H1 (cell line): ENCODE data around the gene MED16. TPM values are rescaled to one million over a fixed set of nuclear protein-coding genes. Genes with fewer than 3 reads are reported as not detected.

Experiments
- CTCF ChIA-PET: fragments of 300-600 bp; sonication (Branson Sonifier 250); formaldehyde crosslinking; loops from one replicate; lab custom pipeline; 2021; ENCODE audit not compliant: partially characterized antibody; lab: Charles Lee
- POLR2A ChIA-PET: fragments of 300-600 bp; sonication (Branson Sonifier 250); formaldehyde crosslinking; loops from one replicate; lab custom pipeline; 2021; ENCODE audit warnings: inconsistent platforms; ENCODE audit not compliant: partially characterized antibody; lab: Charles Lee
- DNase-seq, 2 experiments: peaks; one replicate each; pipeline versions ENCODE4 v3.0.0 to v3.0.0-alpha.2; 2010 to 2022; ENCODE audit warnings: low spot score in 2 of 2, low read depth in 1 of 2, mixed read lengths in 1 of 2
- FAIRE-seq: peaks from 2 replicates; lab custom pipeline; 2011; peaks lifted over from hg19 to GRCh38; lab: Jason Lieb, UNC
- H2AFZ ChIP-seq: 2 replicates; pipeline ENCODE4 v1.8.1; 2012; ENCODE audit warnings: low read length, inconsistent platforms
- H2AK5ac ChIP-seq: 2 replicates; pipeline ENCODE4 v1.6.1; 2013; ENCODE audit warnings: low read depth, low read length
- H2BK120ac ChIP-seq: replicated peaks from 2 replicates; pipeline ENCODE3; 2013; ENCODE audit warnings: low read depth, low read length, inconsistent platforms
- H2BK12ac ChIP-seq: 2 replicates; pipeline ENCODE4 v1.6.1; 2013; ENCODE audit warnings: low read depth, low read length
- H2BK15ac ChIP-seq: 2 replicates; pipeline ENCODE4 v1.6.1; 2013; ENCODE audit warnings: low read length
- H2BK20ac ChIP-seq: 2 replicates; pipeline ENCODE4 v1.6.1; 2013; ENCODE audit warnings: low read length
- H2BK5ac ChIP-seq: 2 replicates; pipeline ENCODE4 v1.6.1; 2013; ENCODE audit warnings: low read depth, low read length
- H3K14ac ChIP-seq: 2 replicates; pipeline ENCODE4 v1.6.1; 2013; ENCODE audit warnings: inconsistent platforms; ENCODE audit not compliant: insufficient read length
- H3K18ac ChIP-seq: 2 replicates; pipeline ENCODE4 v1.6.1; 2013; ENCODE audit warnings: low read length; ENCODE audit errors: extremely low read depth
- H3K23ac ChIP-seq: 2 replicates; pipeline ENCODE4 v1.6.1; 2013; ENCODE audit warnings: inconsistent platforms; ENCODE audit not compliant: insufficient read length
- H3K23me2 ChIP-seq: 2 replicates; pipeline ENCODE4 v1.6.1; 2013; ENCODE audit warnings: low read depth, low read length
- H3K27ac ChIP-seq: 2 replicates; pipeline ENCODE4 v1.6.1; 2011; ENCODE audit warnings: low read depth, low read length, inconsistent platforms
- H3K27me3 ChIP-seq, 4 experiments: replicated peaks in 1 of 4; 1 replicate in 1 of 4; 2 replicates in 3 of 4; pipeline versions ENCODE4 v1.6.1 to v1.8.1; 2011 to 2013; ENCODE audit warnings: low read length in 3 of 4, mild to moderate bottlenecking in 3 of 4, inconsistent platforms in 2 of 4, mixed read lengths in 2 of 4, moderate library complexity in 1 of 4; ENCODE audit not compliant: control insufficient read depth in 3 of 4, insufficient read depth in 3 of 4; ENCODE audit errors: extremely low read depth in 1 of 4
- H3K36me3 ChIP-seq, 4 experiments: 2 replicates each; pipeline versions ENCODE4 v1.6.1 to v1.8.1; 2011 to 2013; ENCODE audit warnings: mild to moderate bottlenecking in 4 of 4, low read length in 3 of 4, moderate library complexity in 2 of 4, control low read depth in 1 of 4, inconsistent platforms in 1 of 4; ENCODE audit not compliant: insufficient read depth in 4 of 4, control insufficient read depth in 2 of 4
- H3K4ac ChIP-seq: replicated peaks from 2 replicates; pipeline ENCODE3; 2013; ENCODE audit warnings: low read length, low read depth, mixed read lengths, inconsistent platforms; ENCODE audit not compliant: insufficient read length
- H3K4me1 ChIP-seq, 4 experiments: replicated peaks in 1 of 4; 1 replicate in 1 of 4; 2 replicates in 3 of 4; pipeline versions ENCODE4 v1.6.1 to v1.8.1; 2011 to 2013; ENCODE audit warnings: low read length in 3 of 4, inconsistent platforms in 2 of 4, mixed read lengths in 1 of 4; ENCODE audit not compliant: insufficient read depth in 4 of 4, control insufficient read depth in 3 of 4
- H3K4me2 ChIP-seq, 2 experiments: 2 replicates each; pipeline versions ENCODE4 v1.6.1 to v1.8.1; 2011 to 2013; ENCODE audit warnings: low read depth in 2 of 2, low read length in 2 of 2, control low read depth in 1 of 2, inconsistent platforms in 1 of 2, mild to moderate bottlenecking in 1 of 2; ENCODE audit not compliant: insufficient read depth in 1 of 2
- H3K4me3 ChIP-seq, 4 experiments: fragments of 200-600, 300-600 bp in 1 of 4; sonication (generic), shearing (Covaris generic), sonication (Bioruptor Twin) in 1 of 4; 2 replicates each; pipeline versions ENCODE4 v1.5.1 to v1.8.1; 2011 to 2016; ENCODE audit warnings: low read length in 4 of 4, low read depth in 3 of 4, control low read depth in 2 of 4, inconsistent platforms in 2 of 4, mild to moderate bottlenecking in 2 of 4, mixed read lengths in 1 of 4, moderate library complexity in 1 of 4; ENCODE audit not compliant: insufficient read depth in 2 of 4; ENCODE audit errors: extremely low read depth in 1 of 4
- H3K56ac ChIP-seq: replicated peaks from 2 replicates; pipeline ENCODE3; 2013; ENCODE audit warnings: low read depth, mild to moderate bottlenecking, mixed read lengths, low read length, inconsistent platforms; ENCODE audit not compliant: insufficient read length
- H3K79me1 ChIP-seq: 2 replicates; pipeline ENCODE4 v1.6.1; 2013; ENCODE audit warnings: low read depth, low read length, control low read depth
- H3K79me2 ChIP-seq, 2 experiments: 2 replicates each; pipeline versions ENCODE4 v1.6.1 to v1.8.1; 2012 to 2013; ENCODE audit warnings: low read length in 2 of 2, mild to moderate bottlenecking in 2 of 2, inconsistent platforms in 1 of 2; ENCODE audit not compliant: insufficient read depth in 2 of 2, control insufficient read depth in 1 of 2
- H3K9ac ChIP-seq, 4 experiments: replicated peaks in 1 of 4; 1 replicate in 1 of 4; 2 replicates in 3 of 4; pipeline versions ENCODE4 v1.6.1 to v1.8.1; 2011 to 2013; ENCODE audit warnings: low read depth in 3 of 4, low read length in 3 of 4, control low read depth in 2 of 4, mild to moderate bottlenecking in 2 of 4, moderate library complexity in 2 of 4, inconsistent platforms in 1 of 4; ENCODE audit errors: extremely low read depth in 1 of 4
- H3K9me3 ChIP-seq, 2 experiments: 2 replicates each; pipeline versions ENCODE4 v1.6.1 to v1.8.1; 2012 to 2013; ENCODE audit warnings: mild to moderate bottlenecking in 2 of 2, moderate library complexity in 2 of 2, control low read depth in 1 of 2, inconsistent platforms in 1 of 2, low read depth in 1 of 2, low read length in 1 of 2, mixed read lengths in 1 of 2; ENCODE audit not compliant: insufficient read depth in 2 of 2
- H4K20me1 ChIP-seq, 2 experiments: replicated peaks in 1 of 2; 2 replicates each; pipeline versions ENCODE3 to v1.8.1; 2011 to 2013; ENCODE audit warnings: inconsistent platforms in 2 of 2, low read length in 2 of 2, mild to moderate bottlenecking in 1 of 2; ENCODE audit not compliant: insufficient read depth in 2 of 2, control insufficient read depth in 1 of 2
- H4K5ac ChIP-seq: 2 replicates; pipeline ENCODE4 v1.6.1; 2013; ENCODE audit warnings: low read length, low read depth, mixed read lengths, inconsistent platforms; ENCODE audit not compliant: insufficient read length
- H4K8ac ChIP-seq: 2 replicates; pipeline ENCODE4 v1.8.0; 2013; ENCODE audit warnings: mild to moderate bottlenecking, moderate library complexity, low read length, inconsistent platforms; ENCODE audit not compliant: insufficient read depth; ENCODE audit errors: extremely low read depth
- H4K91ac ChIP-seq: replicated peaks from 2 replicates; pipeline ENCODE3; 2013; ENCODE audit warnings: low read length, mixed read lengths, inconsistent platforms; ENCODE audit not compliant: insufficient read length
- ASH2L ChIP-seq: fragments of 200-600, 300-600 bp; sonication (generic); IDR thresholded peaks from one replicate; pipeline ENCODE4 v1.7.1; 2017; ENCODE audit warnings: low read length
- BCL11A ChIP-seq, 2 experiments: IDR thresholded peaks; one replicate each; pipeline ENCODE4 v1.6.1; 2011; ENCODE audit warnings: low read depth in 2 of 2, low read length in 2 of 2, mild to moderate bottlenecking in 2 of 2
- CTCF ChIP-seq, 3 experiments: IDR thresholded peaks; 1 replicate in 2 of 3; 2 replicates in 1 of 3; pipeline versions ENCODE4 v1.5.1 to v1.6.1; 2011; ENCODE audit warnings: low read length in 3 of 3, mild to moderate bottlenecking in 3 of 3, inconsistent platforms in 2 of 3, low read depth in 1 of 3, moderate library complexity in 1 of 3; ENCODE audit not compliant: insufficient read depth in 1 of 3; ENCODE audit errors: control extremely low read depth in 1 of 3
- EP300 ChIP-seq, 2 experiments: IDR thresholded peaks; 1 replicate in 1 of 2; 2 replicates in 1 of 2; pipeline ENCODE4 v1.6.1; 2011 to 2012; ENCODE audit warnings: low read depth in 2 of 2, low read length in 2 of 2, mild to moderate bottlenecking in 2 of 2, borderline replicate concordance in 1 of 2, inconsistent platforms in 1 of 2, moderate library complexity in 1 of 2
- MAFK ChIP-seq: IDR thresholded peaks from 2 replicates; pipeline ENCODE4 v1.6.1; 2012; ENCODE audit warnings: low read depth, mild to moderate bottlenecking, improper control_type of control experiment, low read length
- MAX ChIP-seq: IDR thresholded peaks from 2 replicates; pipeline ENCODE4 v1.6.1; 2012; ENCODE audit warnings: inconsistent platforms
- PHF8 ChIP-seq: fragments of 200-600 bp; sonication (generic); conservative IDR thresholded peaks from 2 replicates; pipeline ENCODE4 v1.7.1; 2012; ENCODE audit warnings: low read depth, mild to moderate bottlenecking, inconsistent platforms, low read length, moderate library complexity
- POLR2AphosphoS5 ChIP-seq: IDR thresholded peaks from 2 replicates; pipeline ENCODE4 v1.6.1; 2011; ENCODE audit warnings: low read depth, low read length
- SIX5 ChIP-seq: IDR thresholded peaks from 2 replicates; pipeline ENCODE4 v1.6.1; 2011; ENCODE audit warnings: mild to moderate bottlenecking, low read depth, low read length
- SRF ChIP-seq: IDR thresholded peaks from 2 replicates; pipeline ENCODE4 v1.6.1; 2011; ENCODE audit warnings: mild to moderate bottlenecking, low read depth, low read length, moderate library complexity
- TBP ChIP-seq: IDR thresholded peaks from 2 replicates; pipeline ENCODE4 v1.6.1; 2011; ENCODE audit warnings: low read depth, low read length, improper control_type of control experiment
- WGBS, 2 experiments: shearing (Covaris generic) in 1 of 2; methylation state at CpG; one replicate each; pipeline versions ENCODE4 v1.1.6 to v1.1.7; 2013 to 2015; ENCODE audit warnings: low lambda C conversion rate in 2 of 2, mixed read lengths in 2 of 2, inconsistent platforms in 1 of 2, low coverage in 1 of 2, missing lambda C conversion rate in 1 of 2; ENCODE audit not compliant: insufficient replicate concordance in 2 of 2, insufficient coverage in 1 of 2, insufficient read length in 1 of 2; ENCODE audit errors: extremely low coverage in 1 of 2, missing lambda C conversion rate in 1 of 2; 5-methylcytosine and 5-hydroxymethylcytosine counted together
- polyA plus RNA-seq, 7 experiments: library from polyadenylated mRNA; depleted of rRNA in 3 of 7; stranded (reverse) in 5 of 7; unstranded in 2 of 7; fragments of >200 nt in 5 of 7; fragments of 200-250 nt in 2 of 7; gene quantifications; 1 replicate in 5 of 7; 2 replicates in 1 of 7; 4 replicates in 1 of 7; pipeline versions ENCODE4 v1.2.1 to v1.2.3, GENCODE V29; 2011 to 2013; ENCODE audit warnings: missing spikeins in 2 of 7, mixed read lengths in 2 of 7
- total RNA-seq: library from RNA; stranded (reverse); fragmentation: NEBNext Ultra II Directional; extraction: Animal tissue kit (Norgen Biotek cat#: 25700); gene quantifications from 2 replicates; pipeline ENCODE4 v1.2.1, GENCODE V29; 2021

Gene MED16
- total and polyA plus RNA-seq, 2 of the 8 experiments (the other 6 are each of a cell fraction or from before 2014, with no cell fraction given), result 51.0 to 67.2 TPM

- WGBS, 2 experiments, result 96% methylated on average over 7 of the region's 7 CpGs; no CpG with 5 or more reads in 1 of the 2 experiments
- Histone ChIP-seq H3K23me2 (no peaks in the 10 kb centered on the region), H2AFZ (no peak overlapping the region), H3K4me2 (no peak overlapping the region), H2BK12ac (no peak overlapping the region), H3K4ac (no peak overlapping the region), H3K18ac (no peak overlapping the region), H2BK15ac (no peak overlapping the region), H4K5ac (no peak overlapping the region), H4K20me1 (peaks cover 7 to 41% of the 10 kb centered on the region in 2 experiments), H4K8ac (no peak overlapping the region), H3K23ac (no peak overlapping the region), H3K9me3 (no peaks in the 10 kb centered on the region), H3K27me3 (no peaks in the 10 kb centered on the region), H3K79me1 (peaks cover 16% of the 10 kb centered on the region), H3K4me3 (no peak overlapping the region), H3K56ac (no peak overlapping the region), H3K36me3 (peaks cover 3 to 12% (median 5%) of the 10 kb centered on the region in 4 experiments; a peak in 7 of 8 replicates), H3K27ac (no peak overlapping the region), H3K79me2 (peaks cover 5 to 63% of the 10 kb centered on the region in 2 experiments), H4K91ac (no peak overlapping the region), H2AK5ac (no peak overlapping the region), H3K9ac (no peak overlapping the region), H3K14ac (no peak overlapping the region), H2BK20ac (no peak overlapping the region), H2BK120ac (no peak overlapping the region), H3K4me1 (no peaks in the 10 kb centered on the region), H2BK5ac (no peak overlapping the region)
- DNase-seq (no peak), FAIRE-seq (no peak)
- ChIA-PET CTCF (interaction anchor here (0.6 to 2.5 kb wide), 5 partner anchors 9 to 1973 kb away, joined by 3 to 15 read pairs (median 4); partner anchors contain the start of gene WDR18), POLR2A (interaction anchor here (1.1 to 2.9 kb wide), 4 partner anchors 8 to 45 kb away, joined by 3 to 8 read pairs (median 4); partner anchors contain the start of gene WDR18)
- TF ChIP-seq MAFK (no peak), BCL11A (IDR thresholded peaks at IDR 0.05; ENCODE audit: low read depth in 2 of 2, low read length in 2 of 2) (no peak), POLR2AphosphoS5 (no peak), TBP (no peak), CTCF (IDR thresholded peaks at IDR 0.05; ENCODE audit: control extremely low read depth in 1 of 3, insufficient read depth in 1 of 3, low read depth in 1 of 3, low read length in 3 of 3) (no peak), SIX5 (no peak), EP300 (IDR thresholded peaks at IDR 0.05; ENCODE audit: borderline replicate concordance in 1 of 2, low read depth in 2 of 2, low read length in 2 of 2) (no peak), MAX (no peak), PHF8 (no peak), SRF (no peak), ASH2L (no peak)
Observed at GRCh38 chr19:939922-940321, 46.9 kb upstream of the MED16 start.
